B cell (primary cell): ENCODE results near the gene RBM23. TPM values are rescaled to one million over a fixed set of nuclear protein-coding genes. Genes with fewer than 3 reads are reported as not detected.

Experiments used
- ATAC-seq: fragments of 200-7000 bp; cut with Tn5 transposase; one replicate; pipeline ENCODE4 v1.10.0; 2021; ENCODE audit warnings: low read depth, mild to moderate bottlenecking, moderate number of reproducible peaks, moderate library complexity
- CTCF ChIA-PET: fragments of 350-600 bp; sonication (Branson Sonifier 250); formaldehyde crosslinking; loops from one replicate; lab custom pipeline; 2021; ENCODE audit warnings: antibody characterized with exemption, inconsistent platforms; lab: Charles Lee
- POLR2A ChIA-PET: fragments of 350-600 bp; sonication (Branson Sonifier 250); formaldehyde crosslinking; loops from one replicate; lab custom pipeline; 2021; ENCODE audit warnings: antibody characterized with exemption; lab: Charles Lee
- DNase-seq: peaks from one replicate; pipeline ENCODE4 v3.0.0; 2013
- H2AFZ ChIP-seq: 2 replicates; pipeline ENCODE4 v1.6.1; 2012; ENCODE audit warnings: mild to moderate bottlenecking, low read depth, low read length; ENCODE audit not compliant: insufficient read depth, poor library complexity, severe bottlenecking
- H3K27ac ChIP-seq, 2 donors: 1 replicate in 1 of 2; 2 replicates in 1 of 2; pipeline ENCODE4 v1.5.1; 2012 to 2013; ENCODE audit warnings: low read length in 2 of 2, mild to moderate bottlenecking in 2 of 2, moderate library complexity in 1 of 2
- H3K27me3 ChIP-seq, 4 experiments: fragments of 200-600 bp in 1 of 4; sonication (generic) in 1 of 4; replicated peaks in 1 of 4; 1 replicate in 2 of 4; 2 replicates in 2 of 4; pipeline versions ENCODE4 v1.6.1 to v1.7.0; 2013 to 2016; ENCODE audit warnings: low read length in 3 of 4, mild to moderate bottlenecking in 2 of 4, mixed read lengths in 1 of 4, moderate library complexity in 1 of 4; ENCODE audit not compliant: insufficient read depth in 4 of 4, control insufficient read depth in 3 of 4; ENCODE audit errors: control extremely low read depth in 1 of 4
- H3K36me3 ChIP-seq, 2 experiments: replicated peaks in 1 of 2; 1 replicate in 1 of 2; 2 replicates in 1 of 2; pipeline versions ENCODE4 v1.6.1 to v1.7.1; 2013; ENCODE audit warnings: low read length in 1 of 2; ENCODE audit not compliant: insufficient read depth in 2 of 2, control insufficient read depth in 1 of 2; ENCODE audit errors: control extremely low read depth in 1 of 2, extremely low read depth in 1 of 2
- H3K4me1 ChIP-seq, 2 donors: fragments of 200-600 bp in 1 of 2; sonication (generic) in 1 of 2; 1 replicate in 1 of 2; 2 replicates in 1 of 2; pipeline versions ENCODE4 v1.5.1 to v1.6.1; 2013 to 2017; ENCODE audit warnings: low read length in 2 of 2; ENCODE audit not compliant: control insufficient read depth in 2 of 2, insufficient read depth in 2 of 2
- H3K4me2 ChIP-seq: replicated peaks from 2 replicates; pipeline ENCODE3; 2012; ENCODE audit warnings: mild to moderate bottlenecking, low read depth, low read length; ENCODE audit not compliant: poor library complexity, severe bottlenecking
- H3K4me3 ChIP-seq, 5 experiments: fragments of 200-600 bp in 1 of 5; sonication (generic) in 1 of 5; 1 replicate in 3 of 5; 2 replicates in 2 of 5; pipeline versions ENCODE4 v1.5.1 to v1.7.0; 2011 to 2016; ENCODE audit warnings: low read length in 4 of 5, mild to moderate bottlenecking in 4 of 5, low read depth in 2 of 5, control low read depth in 1 of 5, moderate library complexity in 1 of 5; ENCODE audit not compliant: insufficient read depth in 1 of 5; ENCODE audit errors: control extremely low read depth in 1 of 5, extremely low read depth in 1 of 5
- H3K79me2 ChIP-seq: fragments of 200-600 bp; sonication (generic); one replicate; pipeline ENCODE4 v1.6.0; 2016; ENCODE audit warnings: low read length; ENCODE audit not compliant: control insufficient read depth, insufficient read depth
- H3K9ac ChIP-seq: fragments of 200-600 bp; sonication (generic); 2 replicates; pipeline ENCODE4 v1.6.1; 2017; ENCODE audit warnings: mild to moderate bottlenecking, low read length, moderate library complexity
- H3K9me3 ChIP-seq, 3 donors: one replicate each; pipeline versions ENCODE4 v1.6.1 to v1.7.1; 2013; ENCODE audit warnings: low read length in 2 of 3; ENCODE audit not compliant: control insufficient read depth in 2 of 3, insufficient read depth in 1 of 3; ENCODE audit errors: control extremely low read depth in 1 of 3
- H4K20me1 ChIP-seq: 2 replicates; pipeline ENCODE4 v1.6.0; 2012; ENCODE audit warnings: mild to moderate bottlenecking, low read length; ENCODE audit not compliant: insufficient read depth, control insufficient read depth, poor library complexity, severe bottlenecking
- H3K27ac Mint-ChIP-seq: one replicate; pipeline ENCODE4 v1.8.0; 2021; ENCODE audit warnings: mixed read lengths
- H3K27me3 Mint-ChIP-seq: one replicate; pipeline ENCODE4 v1.8.0; 2021; ENCODE audit warnings: mixed read lengths
- H3K4me1 Mint-ChIP-seq: one replicate; pipeline ENCODE4 v1.8.0; 2021; ENCODE audit warnings: mixed read lengths
- H3K4me3 Mint-ChIP-seq: one replicate; pipeline ENCODE4 v1.8.0; 2021; ENCODE audit warnings: mixed read lengths
- H3K9me3 Mint-ChIP-seq: one replicate; pipeline ENCODE4 v1.8.0; 2022; ENCODE audit warnings: mixed read lengths; ENCODE audit not compliant: insufficient read depth
- CTCF ChIP-seq: fragments of 200-600 bp; IDR thresholded peaks from one replicate; pipeline ENCODE4 v1.8.0; 2022; ENCODE audit warnings: antibody characterized with exemption, mild to moderate bottlenecking
- EZH2 ChIP-seq: IDR thresholded peaks from 2 replicates; pipeline ENCODE4 v1.6.1; 2012; ENCODE audit warnings: borderline replicate concordance, low read depth, mild to moderate bottlenecking, moderate library complexity, low read length; ENCODE audit not compliant: insufficient read depth, poor library complexity, severe bottlenecking
- WGBS: methylation state at CpG from one replicate; pipeline ENCODE4 v1.1.5; 2013; ENCODE audit warnings: missing lambda C conversion rate; ENCODE audit not compliant: insufficient coverage; 5-methylcytosine and 5-hydroxymethylcytosine counted together
- intact Hi-C: fragments of 100-400 bp; cut with micrococcal nuclease; formaldehyde crosslinking; loops from one replicate; pipeline ENCODE4 v1.10.0; 2022
- polyA plus RNA-seq: library from polyadenylated mRNA; depleted of rRNA; stranded (reverse); fragments of >200 nt; gene quantifications from 2 replicates; pipeline ENCODE4 v1.2.3, GENCODE V29; 2012
- total RNA-seq, 2 donors: library from RNA; stranded (reverse); fragments of 120-200 nt in 1 of 2; gene quantifications; 1 replicate in 1 of 2; 2 replicates in 1 of 2; pipeline versions ENCODE4 v1.2.3 to v1.2.4, GENCODE V29; 2013 to 2022

The RBM23 gene
- total and polyA plus RNA-seq, 2 donors (not counting 1 experiment from before 2014, with no cell fraction given) = 60.7 to 165 TPM

DNA sequence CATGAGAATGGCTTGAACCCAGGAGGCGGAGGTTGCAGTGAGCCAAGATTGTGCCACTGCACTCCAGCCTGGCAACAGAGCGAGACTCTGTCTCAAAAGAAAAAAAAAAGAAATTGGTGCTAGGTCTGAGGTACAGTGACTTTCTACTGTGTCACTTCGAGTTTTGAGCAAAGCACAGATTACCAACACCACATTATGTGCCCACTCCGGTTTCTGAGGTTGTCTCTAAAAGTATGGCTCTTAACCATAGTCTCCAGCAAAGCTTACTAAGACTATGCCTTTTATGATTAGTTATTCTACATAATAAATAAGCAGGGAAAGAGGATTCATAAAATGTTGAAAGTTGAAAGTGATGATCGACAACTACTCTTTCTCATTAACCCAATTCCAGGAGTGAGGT is 8.0 kb downstream of the RBM23 start:
- H3K9me3 ChIP-seq = no peaks in the 10 kb centered on the region
- Mint-ChIP-seq H3K4me1 (peaks cover 18% of the 10 kb centered on the region), H3K27ac (no peak overlapping the region), H3K27me3 (no peaks in the 10 kb centered on the region), H3K4me3 (no peak overlapping the region), H3K9me3 (no peaks in the 10 kb centered on the region)
- ChIA-PET POLR2A (interaction anchor here (0.6 kb wide), 1 partner anchor 9 kb away, joined by 3 read pairs; no protein-coding TSS in a partner anchor), CTCF (interaction anchor here (0.8 to 1.4 kb wide), 3 partner anchors 10 to 57 kb away, joined by 3 to 4 read pairs (median 3); no protein-coding TSS in a partner anchor)
- H2AFZ ChIP-seq = no peak overlapping the region
- H3K4me3 ChIP-seq = no peak overlapping the region
- H4K20me1 ChIP-seq = peaks cover 50% of the 10 kb centered on the region
- H3K27ac ChIP-seq = no peak overlapping the region
- DNase-seq = no peak
- H3K9ac ChIP-seq = no peak overlapping the region
- no peak for TF ChIP-seq CTCF
- TF ChIP-seq EZH2 = no peak
- H3K4me2 ChIP-seq = no peak overlapping the region
- 89% methylated on average over 1 of the region's 5 CpGs for WGBS
- H3K79me2 ChIP-seq = peaks cover 90% of the 10 kb centered on the region
- H3K4me1 ChIP-seq = peaks cover 0 to 1% of the 10 kb centered on the region in 2 donors
- H3K27me3 ChIP-seq = no peaks in the 10 kb centered on the region
- intact Hi-C loops = no loop called here
- no peak for ATAC-seq
- peaks cover 8 to 62% of the 10 kb centered on the region in 2 experiments for H3K36me3 ChIP-seq

- Mint-ChIP-seq H3K9me3 (no peaks in the 10 kb centered on the region), H3K27me3 (no peaks in the 10 kb centered on the region), H3K4me3 (no peak overlapping the region), H3K4me1 (peaks cover 12% of the 10 kb centered on the region), H3K27ac (no peak overlapping the region)
- Histone ChIP-seq H3K27ac (no peak overlapping the region), H3K27me3 (no peaks in the 10 kb centered on the region), H3K79me2 (peaks cover 90% of the 10 kb centered on the region), H3K4me1 (no peaks in the 10 kb centered on the region), H3K9ac (no peak overlapping the region), H3K4me2 (no peak overlapping the region), H3K4me3 (no peak overlapping the region), H3K9me3 (no peaks in the 10 kb centered on the region), H3K36me3 (peaks cover 8 to 85% of the 10 kb centered on the region in 2 experiments), H2AFZ (no peak overlapping the region), H4K20me1 (peaks cover 52% of the 10 kb centered on the region)
- 91% methylated on average over 3 of the region's 8 CpGs for WGBS
- intact Hi-C loops = no loop called here
- DNase-seq (no peak), ATAC-seq (no peak)
- ChIA-PET CTCF (interaction anchor here (1.8 kb wide), 1 partner anchor 36 kb away, joined by 10 read pairs; no protein-coding TSS in a partner anchor), POLR2A (no interaction called here)
- TF ChIP-seq CTCF = no peak
- TF ChIP-seq EZH2 = no peak
These were observed 10.3 kb downstream of the RBM23 start for GRCh38 chr14:22908601-22909000.
